ACHN (cell line): Measurements from ENCODE around the gene RDH8.

Source experiments
- DNase-seq: peaks from one replicate; pipeline ENCODE4 v3.0.0-alpha.2; 2015
- in situ Hi-C: cut with HindIII; loops from 2 replicates; pipeline ENCODE4 v1.10.0; 2017; ENCODE audit warnings: low sequenced_read_pairs, low pct_ligation_motif_present, low pct_unique_long_range_greater_than_20kb

The RDH8 gene

DNA sequence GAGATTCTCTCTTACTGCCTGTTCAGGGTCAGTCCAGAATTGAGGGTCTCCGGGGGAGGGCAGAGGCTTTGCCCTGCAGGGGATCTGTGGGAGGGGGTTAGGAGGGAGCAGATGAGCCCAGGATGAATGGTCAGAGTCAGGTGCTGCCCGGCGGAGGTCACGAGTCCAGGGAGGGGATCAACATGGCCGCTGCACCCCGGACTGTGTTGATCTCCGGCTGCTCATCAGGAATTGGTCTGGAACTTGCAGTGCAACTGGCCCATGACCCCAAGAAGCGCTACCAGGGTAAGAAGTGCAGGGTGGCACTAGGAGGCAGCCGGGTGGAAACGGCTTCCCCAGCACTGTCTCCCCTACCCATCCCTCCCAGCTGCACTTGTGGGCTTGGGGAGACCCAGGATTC is at the start of gene RDH8:
TSS of gene RDH8 (plus strand) at position 168 of the 400 bp plus-strand sequence. CDS start at position 183, 15 bp downstream.
- in situ Hi-C loops: no loop called here
- no peak for DNase-seq

DNA sequence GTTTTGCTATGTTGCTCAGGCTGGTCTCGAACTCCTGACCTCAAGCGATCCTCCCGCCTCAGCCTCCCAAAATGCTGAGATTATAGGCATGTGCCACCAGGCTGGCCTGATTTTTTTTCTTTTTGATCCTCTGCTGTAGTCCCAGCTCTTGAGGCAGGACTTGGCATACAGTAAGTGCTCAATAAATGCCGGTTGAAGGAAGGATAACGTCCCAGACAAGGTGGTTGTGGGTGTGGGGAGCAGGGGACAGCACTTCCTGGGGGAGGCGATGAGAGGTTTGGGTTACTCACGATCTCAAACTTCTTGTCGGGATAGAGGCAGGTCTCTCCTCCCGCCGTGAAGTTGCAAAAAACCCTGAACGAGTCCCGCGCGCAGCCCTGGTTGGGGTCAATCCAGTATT is 47.3 kb upstream of the RDH8 start:
- in situ Hi-C loops: no loop called here
- DNase-seq: no peak

GRCh38 chr19:9966448-9966847 is 46.8 kb upstream of the RDH8 start:
- in situ Hi-C loops: no loop called here
- no peak for DNase-seq

GRCh38 chr19:9967326-9967725 is 46.0 kb upstream of the RDH8 start:
- no peak for DNase-seq
- in situ Hi-C loops: no loop called here

- in situ Hi-C loops: no loop called here
Observed at GRCh38 chr19:9968820-9969687, 44.2 kb upstream of the RDH8 start.

DNA sequence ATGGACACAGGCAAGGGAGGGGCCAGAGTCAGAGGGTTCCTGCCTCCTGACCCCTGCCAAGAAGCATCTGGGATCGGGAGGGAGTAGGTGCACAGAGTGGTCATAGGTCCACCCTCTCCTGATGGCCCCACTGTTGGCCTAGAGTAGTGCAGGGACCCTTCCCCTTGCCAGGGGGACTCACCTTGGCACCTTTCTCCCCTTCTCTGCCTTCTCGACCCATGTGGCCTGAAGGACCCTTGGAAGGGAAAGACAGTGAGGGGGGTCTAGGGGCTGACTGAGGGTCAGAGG is 43.7 kb upstream of the RDH8 start:
- in situ Hi-C loops: no loop called here
- DNase-seq: no peak

More at GRCh38 chr19:9968820-9969687, 44.2 kb upstream of the RDH8 start:
- no peak for DNase-seq

GRCh38 chr19:9970481-9970880 is 42.8 kb upstream of the RDH8 start:
- no peak for DNase-seq
- in situ Hi-C loops: no loop called here

DNA sequence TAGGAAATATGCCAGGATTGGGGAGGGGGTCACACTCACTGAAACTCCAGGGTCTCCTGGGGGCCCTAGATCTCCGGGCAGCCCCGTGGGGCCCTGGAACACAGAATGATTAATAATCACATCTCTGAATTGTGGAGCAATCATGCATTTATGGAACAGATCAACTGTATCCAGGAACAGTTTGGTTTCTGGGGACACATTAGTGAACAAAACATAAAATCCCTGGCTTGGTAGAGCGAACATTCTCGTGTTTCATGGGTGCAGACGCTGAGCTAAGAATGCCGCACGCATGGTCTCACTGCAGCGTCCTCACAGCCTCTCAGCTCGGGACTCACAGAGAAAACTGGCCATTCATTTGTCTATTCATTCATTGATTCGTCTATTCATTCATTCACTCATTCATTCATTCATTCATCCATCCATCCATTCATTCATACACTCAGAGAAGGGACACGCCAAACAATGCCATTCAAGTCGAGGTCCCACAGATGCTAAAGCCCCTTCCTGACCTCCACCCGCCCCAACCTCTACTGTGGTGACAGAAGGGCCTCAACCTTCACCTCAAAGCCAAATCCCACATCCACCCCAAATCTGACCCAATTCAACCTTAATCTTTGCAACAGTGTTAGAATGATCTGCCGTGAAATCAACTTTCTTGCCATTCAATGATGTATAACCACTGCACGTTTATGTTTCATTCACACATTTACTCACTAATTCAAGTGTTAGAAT is 42.0 kb upstream of the RDH8 start:
- DNase-seq: no peak
- in situ Hi-C loops: no loop called here

DNA sequence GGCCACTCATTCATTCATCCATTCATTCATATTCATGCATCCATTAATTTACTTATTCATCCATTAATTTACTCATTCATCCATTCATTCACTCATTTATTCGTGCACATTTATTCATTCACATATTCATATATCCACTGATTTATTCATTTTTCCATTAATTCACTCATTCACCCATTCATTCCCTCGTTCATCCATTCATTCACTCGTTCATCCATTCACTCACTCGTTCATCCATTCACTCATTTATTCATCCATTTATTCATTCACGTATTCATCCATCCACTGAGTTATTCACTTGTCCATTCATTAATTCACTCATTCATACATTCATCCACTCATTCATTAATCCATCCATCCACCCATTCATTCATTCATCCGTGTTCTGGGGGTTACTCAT is 41.2 kb upstream of the RDH8 start:
- DNase-seq: no peak
- in situ Hi-C loops: no loop called here

DNA sequence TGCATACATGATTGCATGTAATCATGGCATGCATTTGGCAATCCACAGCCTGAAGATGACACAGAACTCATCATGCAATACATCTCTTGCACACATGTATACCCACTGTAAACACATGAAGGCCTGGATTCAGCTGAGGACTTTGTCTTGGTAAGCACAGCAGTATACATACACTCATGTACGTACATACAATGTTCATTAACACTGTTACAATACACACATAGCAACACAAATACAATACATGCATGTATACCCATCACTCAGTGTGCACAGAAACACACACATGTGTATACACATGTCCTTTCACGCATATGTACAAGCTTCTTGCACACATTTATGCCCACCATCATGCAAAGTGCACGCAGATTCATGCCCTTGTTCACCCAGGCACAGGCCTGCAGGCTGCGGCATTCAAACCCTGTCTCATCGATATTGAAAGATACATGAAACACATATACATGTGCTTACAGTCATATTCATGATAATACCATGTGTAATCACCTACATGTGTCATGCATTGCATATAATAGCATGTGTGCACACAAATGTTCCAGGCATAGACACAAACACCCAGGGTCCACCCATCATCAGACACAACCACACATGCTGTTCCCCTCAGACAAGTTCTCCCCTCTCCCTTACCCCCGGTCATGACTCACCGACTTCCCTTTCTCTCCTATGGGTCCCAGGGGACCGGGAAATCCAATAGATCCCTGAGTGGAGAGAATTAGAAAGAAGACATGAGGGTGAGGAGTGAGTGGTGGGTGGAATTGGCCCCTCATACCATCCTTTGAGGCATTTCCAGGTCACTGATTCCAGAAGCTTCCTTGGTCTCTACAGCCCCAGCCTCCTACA is 31.6 kb upstream of the RDH8 start:
- DNase-seq: no peak
- in situ Hi-C loops: no loop called here

DNA sequence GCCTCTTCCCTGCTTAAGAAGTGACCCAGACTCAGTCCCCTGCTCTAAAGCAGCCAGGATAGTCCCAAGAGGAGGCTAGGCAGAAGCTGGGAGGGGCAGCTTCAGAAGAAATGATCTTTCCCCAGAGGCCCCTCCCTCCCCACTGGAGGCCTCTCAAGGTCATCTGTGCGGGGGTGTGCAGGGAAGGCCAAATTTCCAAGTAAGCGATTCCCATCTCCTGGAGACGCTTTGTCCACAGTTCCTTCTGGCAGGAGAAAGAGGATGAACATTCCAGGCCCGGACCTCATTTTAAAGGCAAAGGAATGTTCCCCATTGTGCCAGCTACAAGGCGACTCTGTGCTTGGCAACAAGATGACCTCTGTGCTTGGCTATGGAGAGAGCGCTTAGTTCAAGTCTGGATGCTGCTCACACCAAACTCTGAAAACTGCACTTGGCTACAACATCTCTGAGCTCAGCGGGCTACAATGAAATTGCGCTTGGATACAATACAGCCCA is 26.4 kb upstream of the RDH8 start:
- in situ Hi-C loops: no loop called here
- no peak for DNase-seq

- in situ Hi-C loops: no loop called here
- DNase-seq: no peak
Observed at GRCh38 chr19:9989504-9989903, 23.8 kb upstream of the RDH8 start.

GRCh38 chr19:9991425-9992191 is 21.7 kb upstream of the RDH8 start:
- DNase-seq: no peak
- in situ Hi-C loops: no loop called here

DNA sequence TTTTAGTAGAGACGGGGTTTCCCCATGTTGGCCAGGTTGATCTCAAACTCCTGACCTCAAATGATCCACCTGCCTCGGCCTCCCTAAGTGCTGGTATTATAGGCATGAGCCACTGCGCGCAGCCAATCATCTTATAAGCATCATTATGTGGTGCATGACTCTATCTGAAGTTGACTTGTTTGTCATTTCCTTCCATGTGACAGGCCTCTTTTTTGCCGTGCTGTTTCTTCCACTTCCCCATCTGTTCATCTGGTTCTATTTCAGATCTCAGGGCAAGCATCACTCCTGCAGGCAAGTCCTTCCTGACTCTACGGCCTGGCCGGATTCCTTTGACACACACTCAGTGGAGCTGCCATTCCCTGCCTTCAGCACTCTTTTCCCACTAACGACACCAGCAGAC is 18.2 kb upstream of the RDH8 start:
- in situ Hi-C loops: no loop called here
- no peak for DNase-seq

GRCh38 chr19:9995999-9996398 is 17.3 kb upstream of the RDH8 start:
- DNase-seq: no peak
- in situ Hi-C loops: no loop called here

GRCh38 chr19:9996541-9996940 is 16.7 kb upstream of the RDH8 start:
- in situ Hi-C loops: no loop called here
- no peak for DNase-seq

DNA sequence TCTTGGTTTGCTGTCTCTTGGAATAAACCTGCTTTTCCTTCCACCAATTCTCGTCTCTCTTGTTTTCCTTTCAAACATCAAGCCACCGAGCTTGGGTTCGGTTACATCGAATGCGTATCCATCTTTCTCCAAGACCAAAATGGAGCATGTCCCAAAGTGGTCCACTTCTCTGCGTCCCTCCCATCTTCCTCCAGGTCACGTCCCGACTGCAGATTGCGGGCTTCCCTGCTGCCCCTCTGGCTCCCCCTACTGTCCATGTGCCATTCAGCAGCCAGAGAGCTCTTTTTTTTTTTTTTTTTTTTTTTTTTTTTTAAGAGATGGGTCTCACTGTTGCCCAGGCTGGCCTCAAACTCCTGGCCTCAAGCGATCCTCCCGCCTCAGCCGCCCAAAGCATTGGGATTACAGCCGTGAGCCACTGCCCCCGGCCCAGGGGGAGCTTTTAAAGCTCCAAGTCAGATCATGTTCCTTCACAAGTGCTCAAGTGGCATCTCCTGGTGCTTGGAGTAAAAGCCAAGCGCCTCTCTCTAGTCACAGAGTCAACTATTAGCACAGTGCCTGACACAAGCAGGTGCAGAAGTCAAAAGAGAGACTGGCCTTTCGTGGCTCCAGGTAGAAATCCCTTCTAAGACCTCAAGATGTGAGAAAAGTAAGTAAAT is 13.0 kb upstream of the RDH8 start:
- in situ Hi-C loops: no loop called here
- DNase-seq: peak; percentile 61

GRCh38 chr19:10001899-10002298 is 11.4 kb upstream of the RDH8 start:
- in situ Hi-C loops: no loop called here
- DNase-seq: peak; percentile 21
